K562 (cell line): ENCODE results near the gene TNNT3. TPM values are rescaled to one million over a fixed set of nuclear protein-coding genes. Genes with fewer than 3 reads are reported as not detected.

ENCODE experiments used
- ATAC-seq: fragments of 200-7000 bp; cut with Tn5 transposase; 3 replicates; pipeline ENCODE4 v1.9.1; 2020; ENCODE audit warnings: moderate library complexity
- BruUV-seq: library from RNA; stranded (reverse); fragments of 400-500 nt; replicated peaks from 2 replicates; lab custom pipeline; 2021; lab: Mats Ljungman, UMichigan
- CTCF ChIA-PET: fragments of 300-600 bp; formaldehyde crosslinking; extraction: SDS; loops from one replicate; lab custom pipeline; 2021; ENCODE audit warnings: low intra/inter-chr PET ratio; lab: Yijun Ruan, JAX
- POLR2A ChIA-PET: fragments of 300-600, 350-650 bp; sonication (Branson Sonifier 250); formaldehyde crosslinking; extraction: SDS; loops from one replicate; lab custom pipeline; 2021; ENCODE audit warnings: antibody characterized with exemption, inconsistent platforms; lab: Yijun Ruan, JAX
- DNase-seq, 4 experiments: peaks; one replicate each; pipeline versions ENCODE4 v3.0.0 to v3.0.0-alpha.2; 2011 to 2018; ENCODE audit warnings: low spot score in 3 of 4, mixed read lengths in 3 of 4; ENCODE audit errors: extremely low read depth in 1 of 4
- FAIRE-seq: peaks from 2 replicates; lab custom pipeline; 2011; peaks lifted over from hg19 to GRCh38; lab: Jason Lieb, UNC
- H2AFZ ChIP-seq: 2 replicates; pipeline ENCODE4 v1.6.0; 2011; ENCODE audit warnings: low read depth, low read length, control low read depth, inconsistent platforms
- H3K27ac ChIP-seq: fragments of 200-600 bp; 3 replicates; pipeline ENCODE4 v1.8.0; 2011; ENCODE audit warnings: low read depth, mild to moderate bottlenecking, control low read depth, inconsistent platforms, low read length, moderate library complexity, mixed read lengths; ENCODE audit errors: extremely low read depth
- H3K27me3 ChIP-seq, 2 experiments: fragments of 300-600 bp in 1 of 2; 2 replicates in 1 of 2; 3 replicates in 1 of 2; pipeline versions ENCODE4 v1.6.0 to v1.8.0; 2011; ENCODE audit warnings: inconsistent platforms in 2 of 2, low read length in 2 of 2, mild to moderate bottlenecking in 1 of 2, mixed read lengths in 1 of 2, moderate library complexity in 1 of 2; ENCODE audit not compliant: control insufficient read depth in 2 of 2, insufficient read depth in 2 of 2
- H3K36me3 ChIP-seq: fragments of 300-600 bp; 3 replicates; pipeline ENCODE4 v1.8.0; 2011; ENCODE audit warnings: mild to moderate bottlenecking, low read length, inconsistent platforms; ENCODE audit not compliant: control insufficient read depth, insufficient read depth
- H3K4me1 ChIP-seq, 2 experiments: fragments of 200-600 bp in 1 of 2; replicated peaks in 1 of 2; 2 replicates in 1 of 2; 3 replicates in 1 of 2; pipeline versions ENCODE4 v1.5.1 to v1.8.0; 2011; ENCODE audit warnings: inconsistent platforms in 2 of 2, low read length in 2 of 2, mild to moderate bottlenecking in 1 of 2, mixed read lengths in 1 of 2, moderate library complexity in 1 of 2; ENCODE audit not compliant: control insufficient read depth in 2 of 2, insufficient read depth in 2 of 2
- H3K4me2 ChIP-seq: 2 replicates; pipeline ENCODE4 v1.6.1; 2011; ENCODE audit warnings: low read length, control low read depth, inconsistent platforms, mixed read lengths; ENCODE audit not compliant: insufficient read depth
- H3K4me3 ChIP-seq: fragments of 200-600 bp; sonication (generic), shearing (Covaris generic); 2 replicates; pipeline ENCODE4 v1.5.1; 2016; ENCODE audit warnings: control low read depth, inconsistent platforms
- H3K79me2 ChIP-seq: fragments of 200-600 bp; 3 replicates; pipeline ENCODE4 v1.8.0; 2011; ENCODE audit warnings: low read length, inconsistent platforms; ENCODE audit not compliant: control insufficient read depth, insufficient read depth
- H3K9ac ChIP-seq, 2 experiments: 2 replicates each; pipeline versions ENCODE4 v1.6.0 to v1.6.1; 2011; ENCODE audit warnings: low read depth in 2 of 2, low read length in 2 of 2, control low read depth in 1 of 2, inconsistent platforms in 1 of 2, mild to moderate bottlenecking in 1 of 2, mixed read lengths in 1 of 2; ENCODE audit not compliant: insufficient read depth in 1 of 2
- H3K9me1 ChIP-seq: one replicate; pipeline ENCODE4 v1.6.0; 2011; ENCODE audit warnings: inconsistent platforms, mild to moderate bottlenecking, low read length, moderate library complexity; ENCODE audit not compliant: control insufficient read depth, insufficient read depth
- H3K9me3 ChIP-seq: replicated peaks from 2 replicates; pipeline ENCODE4 v1.5.1; 2011; ENCODE audit warnings: low read depth, low read length, inconsistent platforms; ENCODE audit not compliant: control insufficient read depth, insufficient read depth
- H4K20me1 ChIP-seq: replicated peaks from 2 replicates; pipeline ENCODE4 v1.6.1; 2011; ENCODE audit warnings: low read length, inconsistent platforms, mixed read lengths; ENCODE audit not compliant: control insufficient read depth, insufficient read depth
- MCM3 ChIP-seq: fragments of 450-650 bp; IDR thresholded peaks from 2 replicates; pipeline ENCODE4 v1.6.1; 2016
- SIRT6 ChIP-seq: IDR thresholded peaks from one replicate; pipeline ENCODE4 v1.6.1; 2012; ENCODE audit warnings: low read depth, mild to moderate bottlenecking, control low read depth, inconsistent platforms, low read length, moderate library complexity
- ZNF274 ChIP-seq: IDR thresholded peaks from 2 replicates; pipeline ENCODE4 v1.6.1; 2011; ENCODE audit warnings: low read depth, mild to moderate bottlenecking, low read length, moderate library complexity, borderline replicate concordance
- whole genome bisulfite sequencing: fragments of 100-300 bp; shearing (Covaris generic); methylation state at CpG from one replicate; pipeline ENCODE4 v1.1.6; 2016; ENCODE audit warnings: low coverage, mixed read lengths; ENCODE audit not compliant: insufficient coverage; ENCODE audit errors: missing lambda C conversion rate; 5-methylcytosine and 5-hydroxymethylcytosine counted together
- in situ Hi-C: fragments of 300-500 bp; cut with MboI; formaldehyde crosslinking; loops from 4 replicates; pipeline ENCODE4 v1.15.0; 2018; ENCODE audit warnings: inconsistent platforms, mixed read lengths
- intact Hi-C: fragments of 100-400 bp; cut with micrococcal nuclease; formaldehyde crosslinking; loops from 2 replicates; pipeline ENCODE4 v1.14.2; 2022
- polyA plus RNA-seq, 8 experiments: library from polyadenylated mRNA; depleted of rRNA in 4 of 8; stranded (reverse) in 5 of 8; unstranded in 3 of 8; fragments of >200 nt; fragmentation: Nextera tagmentation in 2 of 8; fragmentation: Illumina TruSeq in 1 of 8; extraction: Ambion mirVana in 2 of 8; extraction: Trizol in 1 of 8; gene quantifications; 2 replicates each; pipeline versions ENCODE4 v1.2.1 to v1.2.3, GENCODE V29; 2011 to 2014; ENCODE audit warnings: inconsistent platforms in 1 of 8, missing spikeins in 1 of 8
- total RNA-seq, 7 experiments: library from RNA; depleted of rRNA in 6 of 7; stranded (reverse); fragments of >200 nt in 6 of 7; fragmentation: Illumina TruSeq in 2 of 7; extraction: Trizol in 2 of 7; gene quantifications; 2 replicates each; pipeline versions ENCODE4 v1.2.1 to v1.2.3, GENCODE V29; 2011 to 2021; ENCODE audit warnings: low replicate concordance in 1 of 7

TNNT3 gene
- total and polyA plus RNA-seq, 9 of the 15 experiments (the other 6 are each of a cell fraction or from before 2014, with no cell fraction given), result 0.10 TPM; not detected in 8

GRCh38 chr11:1964955-1965354 is 45.5 kb downstream of the TNNT3 start:
- DNase-seq (no peak), FAIRE-seq (no peak), ATAC-seq (no peak)
- Histone ChIP-seq H3K4me3 (no peak overlapping the region), H3K27ac (no peak overlapping the region), H3K27me3 (no peaks in the 10 kb centered on the region), H3K9me1 (no peaks in the 10 kb centered on the region), H3K36me3 (no peaks in the 10 kb centered on the region), H4K20me1 (no peaks in the 10 kb centered on the region), H3K9me3 (no peaks in the 10 kb centered on the region), H3K4me1 (no peaks in the 10 kb centered on the region), H3K4me2 (no peak overlapping the region)
- no CpG with 5 or more reads among the region's 20 CpGs for WGBS
- in situ Hi-C loops, result no loop called here
- no peak for TF ChIP-seq MCM3
- no peak for TF ChIP-seq SIRT6
- TF ChIP-seq, all 486 proteins: peak for 0
- Histone ChIP-seq H2AFZ (no peak overlapping the region), H3K9ac (no peak overlapping the region), H3K79me2 (no peaks in the 10 kb centered on the region)
- no TSS peak for BruUV-seq
- ChIA-PET CTCF (no interaction called here), POLR2A (no interaction called here)
- intact Hi-C loops, result no loop called here

GRCh38 chr11:1966531-1966930 is 47.0 kb downstream of the TNNT3 start:
- no peak for TF ChIP-seq ZNF274
- no peak overlapping the region for H3K4me2 ChIP-seq
- intact Hi-C loops, result no loop called here
- no peaks in the 10 kb centered on the region for H3K79me2 ChIP-seq
- WGBS, result no CpG with 5 or more reads among the region's 18 CpGs
- no peak for FAIRE-seq
- DNase-seq, result no peak
- H3K27me3 ChIP-seq, result no peaks in the 10 kb centered on the region
- ChIA-PET CTCF (no interaction called here), POLR2A (interaction anchor here (0.6 to 1.3 kb wide), 3 partner anchors 15 to 272 kb away, joined by 3 to 6 read pairs (median 3); no protein-coding TSS in a partner anchor)
- no peak for ATAC-seq
- no peak overlapping the region for H3K9ac ChIP-seq
- H3K36me3 ChIP-seq, result no peaks in the 10 kb centered on the region
- H2AFZ ChIP-seq, result no peak overlapping the region
- H3K4me3 ChIP-seq, result no peak overlapping the region
- H3K9me1 ChIP-seq, result no peaks in the 10 kb centered on the region
- H4K20me1 ChIP-seq, result no peaks in the 10 kb centered on the region
- no TSS peak for BruUV-seq
- H3K4me1 ChIP-seq, result no peaks in the 10 kb centered on the region
- no peak overlapping the region for H3K27ac ChIP-seq
- no peaks in the 10 kb centered on the region for H3K9me3 ChIP-seq
- in situ Hi-C loops, result no loop called here
